ENCODE data around the gene C10orf71. TPM values are rescaled to one million over a fixed set of nuclear protein-coding genes. Genes with fewer than 3 reads are reported as not detected.

Gene C10orf71
- total RNA-seq, 1 experiment from 2014 or later: not detected

- CTCF ChIA-PET: no interaction called here
- no peaks in the 10 kb centered on the region for H3K9me3 Mint-ChIP-seq (ENCODE audit: unreplicated experiment)
- peaks cover 25% of the 10 kb centered on the region for H3K27me3 Mint-ChIP-seq (ENCODE audit: insufficient read depth, unreplicated experiment)
- no peak overlapping the region for H3K4me3 Mint-ChIP-seq (ENCODE audit: unreplicated experiment)
- no peaks in the 10 kb centered on the region for H3K4me1 Mint-ChIP-seq (ENCODE audit: low read depth, unreplicated experiment)
- BruUV-seq (replicated peaks): no TSS peak
- no peaks in the 10 kb centered on the region for H3K36me3 Mint-ChIP-seq (ENCODE audit: insufficient read depth, unreplicated experiment)
- no peak overlapping the region for H3K27ac Mint-ChIP-seq (ENCODE audit: unreplicated experiment)
- Histone ChIP-seq H3K4me3 (ENCODE audit: low read depth, low read length) (no peak overlapping the region), H3K4me1 (no peaks in the 10 kb centered on the region), H3K9me3 (no peaks in the 10 kb centered on the region), H3K36me3 (ENCODE audit: control insufficient read depth, insufficient read depth, low read length) (no peaks in the 10 kb centered on the region), H3K27me3 (replicated peaks; ENCODE audit: control insufficient read depth, insufficient read depth, low read length) (peaks cover 3% of the 10 kb centered on the region; the same call in 1 of the 2 replicates)
- TF ChIP-seq CTCF (IDR thresholded peaks at IDR 0.05; ENCODE audit: insufficient read depth in 1 of 2, low read depth in 1 of 2, low read length in 1 of 2, severe bottlenecking in 1 of 2, unreplicated experiment in 1 of 2): no peak
- POLR2A ChIA-PET: no interaction called here
- intact Hi-C loops (cut with micrococcal nuclease; ENCODE audit: unreplicated experiment): no loop called here
- no peak for DNase-seq
These were observed 6.3 kb upstream of the C10orf71 start for GRCh38 chr10:49292565-49293207.

DNA sequence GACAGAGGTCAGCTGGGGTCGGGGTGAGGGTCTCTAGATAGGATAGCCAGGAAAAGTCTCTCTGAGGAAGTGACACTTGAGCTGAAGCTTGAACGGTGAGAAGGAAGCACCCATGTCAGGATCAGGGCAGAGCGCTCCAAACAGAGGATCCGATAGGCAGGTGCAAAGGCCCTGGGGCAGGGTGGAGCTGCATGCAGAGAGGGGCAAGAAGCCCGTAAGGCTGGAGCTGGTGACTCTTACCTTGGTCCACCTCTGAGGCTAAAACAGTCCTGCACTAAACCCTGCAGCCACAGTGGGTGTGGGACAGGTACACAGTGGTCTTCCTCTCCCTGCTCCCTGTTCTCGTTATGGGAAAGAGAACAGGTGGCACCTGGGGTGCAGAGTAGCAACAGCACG lies 5.8 kb upstream of the C10orf71 start:
- H3K4me1 Mint-ChIP-seq (ENCODE audit: low read depth, unreplicated experiment): peaks cover 4% of the 10 kb centered on the region
- H3K4me3 ChIP-seq (ENCODE audit: low read depth, low read length): no peak overlapping the region
- no peaks in the 10 kb centered on the region for H3K9me3 ChIP-seq
- no peak for TF ChIP-seq CTCF (IDR thresholded peaks at IDR 0.05; ENCODE audit: insufficient read depth in 1 of 2, low read depth in 1 of 2, low read length in 1 of 2, severe bottlenecking in 1 of 2, unreplicated experiment in 1 of 2)
- CTCF ChIA-PET: no interaction called here
- H3K4me3 Mint-ChIP-seq (ENCODE audit: unreplicated experiment): no peak overlapping the region
- H3K27ac Mint-ChIP-seq (ENCODE audit: unreplicated experiment): no peak overlapping the region
- intact Hi-C loops (cut with micrococcal nuclease; ENCODE audit: unreplicated experiment): no loop called here
- H3K36me3 ChIP-seq (ENCODE audit: control insufficient read depth, insufficient read depth, low read length): no peaks in the 10 kb centered on the region
- no TSS peak for BruUV-seq (replicated peaks)
- H3K4me1 ChIP-seq: no peaks in the 10 kb centered on the region
- peaks cover 25% of the 10 kb centered on the region for H3K27me3 Mint-ChIP-seq (ENCODE audit: insufficient read depth, unreplicated experiment)
- peaks cover 5% of the 10 kb centered on the region; the same call in 1 of the 2 replicates for H3K27me3 ChIP-seq (replicated peaks; ENCODE audit: control insufficient read depth, insufficient read depth, low read length)
- POLR2A ChIA-PET: no interaction called here
- no peak for DNase-seq
- no peaks in the 10 kb centered on the region for H3K36me3 Mint-ChIP-seq (ENCODE audit: insufficient read depth, unreplicated experiment)
- no peaks in the 10 kb centered on the region for H3K9me3 Mint-ChIP-seq (ENCODE audit: unreplicated experiment)

DNA sequence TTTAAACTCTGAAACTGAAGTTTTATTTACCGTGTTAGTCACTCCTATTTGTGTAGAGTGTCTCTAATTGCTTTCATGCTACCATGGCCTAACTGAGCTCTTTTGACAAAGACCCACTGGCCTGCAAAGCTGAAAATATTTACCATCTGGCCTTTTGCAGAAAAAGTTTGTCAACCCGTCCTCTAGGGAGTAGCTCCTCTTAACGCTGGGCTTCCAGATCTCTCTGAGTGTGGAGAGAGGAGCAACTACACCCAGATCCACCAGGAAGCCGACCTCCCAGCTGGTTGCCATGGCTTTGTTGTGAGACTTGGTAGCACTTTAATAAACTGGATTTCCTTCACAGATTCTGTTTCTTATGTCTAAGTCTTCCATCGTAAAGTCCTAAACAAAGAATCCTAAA lies 4.2 kb upstream of the C10orf71 start:
- no peak for DNase-seq
- BruUV-seq (replicated peaks): no TSS peak
- H3K36me3 Mint-ChIP-seq (ENCODE audit: insufficient read depth, unreplicated experiment): no peaks in the 10 kb centered on the region
- no peak for TF ChIP-seq CTCF (IDR thresholded peaks at IDR 0.05; ENCODE audit: insufficient read depth in 1 of 2, low read depth in 1 of 2, low read length in 1 of 2, severe bottlenecking in 1 of 2, unreplicated experiment in 1 of 2)
- no peak overlapping the region for H3K4me3 Mint-ChIP-seq (ENCODE audit: unreplicated experiment)
- CTCF ChIA-PET: no interaction called here
- POLR2A ChIA-PET: no interaction called here
- intact Hi-C loops (cut with micrococcal nuclease; ENCODE audit: unreplicated experiment): no loop called here
- H3K9me3 ChIP-seq: no peaks in the 10 kb centered on the region
- H3K9me3 Mint-ChIP-seq (ENCODE audit: unreplicated experiment): no peaks in the 10 kb centered on the region
- no peak overlapping the region for H3K27ac Mint-ChIP-seq (ENCODE audit: unreplicated experiment)
- H3K4me1 Mint-ChIP-seq (ENCODE audit: low read depth, unreplicated experiment): peaks cover 14% of the 10 kb centered on the region
- no peaks in the 10 kb centered on the region for H3K36me3 ChIP-seq (ENCODE audit: control insufficient read depth, insufficient read depth, low read length)
- H3K4me1 ChIP-seq: no peaks in the 10 kb centered on the region
- peaks cover 28% of the 10 kb centered on the region for H3K27me3 Mint-ChIP-seq (ENCODE audit: insufficient read depth, unreplicated experiment)
- no peak overlapping the region for H3K4me3 ChIP-seq (ENCODE audit: low read depth, low read length)
- peaks cover 5% of the 10 kb centered on the region; the same call in 1 of the 2 replicates for H3K27me3 ChIP-seq (replicated peaks; ENCODE audit: control insufficient read depth, insufficient read depth, low read length)

Measured in Caco-2 (cell line).